NB4 (cell line): ENCODE data around the gene TLL2.

Experiments
- DNase-seq: peaks from one replicate; pipeline ENCODE4 v3.0.0; 2010; ENCODE audit warnings: low read depth
- H3K4me3 ChIP-seq: one replicate; pipeline ENCODE4 v1.5.1; 2011; ENCODE audit warnings: mild to moderate bottlenecking, low read depth, low read length, moderate library complexity
- CTCF ChIP-seq: IDR thresholded peaks from one replicate; pipeline ENCODE4 v1.5.1; 2012; ENCODE audit warnings: low read depth, low read length
- MAX ChIP-seq: IDR thresholded peaks from 2 replicates; pipeline ENCODE4 v1.6.1; 2011; ENCODE audit warnings: low read depth, low read length
- MYC ChIP-seq: IDR thresholded peaks from 2 replicates; pipeline ENCODE4 v1.6.1; 2011; ENCODE audit warnings: low read depth, low read length
- POLR2A ChIP-seq: IDR thresholded peaks from 2 replicates; pipeline ENCODE4 v1.6.1; 2011; ENCODE audit warnings: mild to moderate bottlenecking; ENCODE audit not compliant: insufficient read length; ENCODE audit errors: extremely low read depth

TLL2 gene

GRCh38 chr10:96509017-96509641 lies 4.6 kb downstream of the TLL2 start:
- no peak overlapping the region for H3K4me3 ChIP-seq
- no peak for DNase-seq
- TF ChIP-seq MYC, result no peak
- no peak for TF ChIP-seq CTCF
- TF ChIP-seq POLR2A, result no peak
- TF ChIP-seq MAX, result no peak

GRCh38 chr10:96507044-96507443 lies 6.7 kb downstream of the TLL2 start:
- H3K4me3 ChIP-seq, result no peak overlapping the region
- TF ChIP-seq POLR2A (no peak), MYC (no peak), MAX (no peak), CTCF (no peak)

GRCh38 chr10:96505150-96506136 lies 8.3 kb downstream of the TLL2 start:
- no peak for DNase-seq
- TF ChIP-seq MYC (no peak), POLR2A (no peak), CTCF (no peak), MAX (no peak)
- H3K4me3 ChIP-seq, result no peak overlapping the region

More at GRCh38 chr10:96507044-96507443, 6.7 kb downstream of the TLL2 start:
- no peak for DNase-seq

- no peak for DNase-seq
- H3K4me3 ChIP-seq, result no peak overlapping the region
- TF ChIP-seq MYC, result no peak
- TF ChIP-seq MAX, result no peak
- no peak for TF ChIP-seq POLR2A
- no peak for TF ChIP-seq CTCF
Measured at GRCh38 chr10:96502561-96503282, 11.0 kb downstream of the TLL2 start.

- DNase-seq, result no peak
- TF ChIP-seq MAX (no peak), POLR2A (no peak), CTCF (no peak), MYC (no peak)
- no peak overlapping the region for H3K4me3 ChIP-seq
Measured at GRCh38 chr10:96501985-96502384, 11.7 kb downstream of the TLL2 start.
